Fibroblast of upper back skin (primary cell): ENCODE measurements around the gene C1orf21.
A peak's percentile ranks its signal among the peaks of the same experiment; 100 is the strongest.

Source experiments
- DNase-seq: peaks from one replicate; pipeline ENCODE4 v3.0.0-alpha.2; 2013

Gene C1orf21

DNA sequence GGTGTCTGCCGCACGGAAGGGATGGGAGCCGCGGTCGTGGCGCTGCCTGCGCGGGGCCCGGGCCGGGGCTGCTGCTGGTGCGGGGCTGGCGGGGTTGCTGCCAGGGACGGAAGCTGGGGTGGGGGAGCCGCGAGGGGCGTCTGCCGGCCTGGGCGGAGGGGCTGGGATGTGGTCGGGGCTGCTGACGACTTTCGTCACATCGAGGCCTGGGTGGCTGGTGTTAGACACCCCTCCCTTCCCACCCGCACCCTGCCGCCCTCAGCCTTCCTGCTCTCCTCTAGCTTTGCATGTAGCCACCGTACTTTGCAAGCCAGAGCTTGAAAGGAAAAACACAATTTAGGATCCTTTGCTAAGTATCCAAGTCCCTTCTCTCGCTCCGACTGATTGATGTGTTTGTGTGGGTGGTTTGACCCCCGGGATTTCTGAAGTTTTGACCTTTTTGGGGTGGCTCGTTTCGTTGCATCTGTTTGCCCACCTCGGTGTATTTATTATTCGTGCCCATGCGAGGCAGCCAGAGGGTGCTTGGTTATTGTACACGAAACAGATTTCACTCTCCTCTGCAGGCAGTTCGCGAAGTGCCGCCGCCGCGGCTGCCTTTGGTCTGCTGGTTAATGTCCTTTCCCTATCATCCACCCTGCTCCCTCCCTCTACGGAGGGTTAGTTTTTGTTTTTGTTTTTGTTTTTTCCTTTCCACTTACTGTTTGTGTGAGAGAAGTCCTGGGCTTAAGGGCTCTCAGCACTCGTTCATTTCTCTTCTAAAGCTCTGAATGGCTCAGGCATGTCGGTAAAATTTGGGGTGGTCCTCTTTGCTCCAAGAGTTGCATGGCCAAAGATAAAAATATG is 868 bp downstream of the C1orf21 start:
- DNase-seq, result no peak

DNA sequence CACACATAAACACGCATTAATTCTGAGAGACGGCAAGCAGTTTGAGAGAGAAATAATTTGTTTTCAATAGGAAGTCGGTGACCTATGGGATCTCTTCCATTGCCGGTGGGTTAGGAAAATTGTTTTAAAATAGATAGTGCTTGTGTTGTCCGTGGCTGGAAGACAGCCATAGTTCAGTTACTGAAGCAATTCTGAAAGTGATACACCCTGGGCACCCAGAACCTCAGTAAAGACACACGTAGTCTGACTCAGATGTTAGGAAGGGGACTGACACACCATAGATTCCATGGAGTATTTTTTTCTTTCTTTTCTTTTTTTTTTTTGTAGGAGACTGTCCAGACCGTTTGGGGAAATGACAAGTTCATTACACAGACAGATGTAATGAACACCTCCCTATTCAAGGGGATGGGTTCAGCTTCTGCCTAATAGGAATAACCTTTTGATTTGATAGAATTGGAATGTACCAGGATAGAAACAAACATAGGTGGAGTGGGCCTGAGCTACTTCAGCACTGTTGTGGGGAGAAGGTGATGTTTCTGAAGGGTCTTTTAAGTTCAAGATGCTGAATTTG is 1.6 kb downstream of the C1orf21 start:
- DNase-seq, result peak; percentile 87

DNA sequence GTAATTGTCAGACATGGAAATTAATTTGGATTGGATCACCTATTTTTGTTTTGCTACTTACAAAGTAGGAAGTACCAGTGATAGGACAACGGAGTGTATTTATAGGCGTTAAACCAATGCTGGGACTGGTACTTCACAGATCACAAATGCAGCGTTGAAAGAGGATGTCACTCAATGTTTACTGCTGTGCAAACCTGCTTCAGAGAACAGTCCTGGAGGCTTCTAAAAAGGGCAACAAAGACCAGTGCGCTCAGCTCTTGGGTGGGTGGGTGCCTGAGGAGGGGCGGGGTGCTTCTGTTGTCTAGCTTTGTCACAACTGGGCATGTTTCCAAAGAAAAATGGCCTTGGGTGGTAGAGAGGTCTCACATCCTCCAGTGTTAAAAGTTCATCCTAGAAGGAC is 2.1 kb downstream of the C1orf21 start:
- DNase-seq, result no peak

DNA sequence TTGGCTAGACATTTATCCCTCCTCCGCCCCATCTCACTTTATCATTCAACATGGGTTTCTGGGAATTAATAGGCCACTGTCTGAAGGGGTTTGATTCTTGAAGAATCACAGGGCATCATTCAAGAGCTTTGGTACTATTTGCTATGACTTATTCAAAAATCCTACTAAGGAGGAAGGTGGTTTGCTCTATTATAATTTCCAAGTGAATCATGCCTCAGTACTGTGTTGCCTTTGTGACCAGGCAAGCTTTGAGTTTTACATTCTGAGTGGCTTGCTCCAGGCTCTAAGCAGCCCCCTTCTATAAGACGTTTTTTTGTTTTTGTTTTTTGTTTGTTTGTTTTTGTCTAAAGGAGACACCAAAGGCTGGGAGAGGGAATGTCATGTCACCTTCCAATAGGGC is 2.6 kb downstream of the C1orf21 start:
- no peak for DNase-seq

DNA sequence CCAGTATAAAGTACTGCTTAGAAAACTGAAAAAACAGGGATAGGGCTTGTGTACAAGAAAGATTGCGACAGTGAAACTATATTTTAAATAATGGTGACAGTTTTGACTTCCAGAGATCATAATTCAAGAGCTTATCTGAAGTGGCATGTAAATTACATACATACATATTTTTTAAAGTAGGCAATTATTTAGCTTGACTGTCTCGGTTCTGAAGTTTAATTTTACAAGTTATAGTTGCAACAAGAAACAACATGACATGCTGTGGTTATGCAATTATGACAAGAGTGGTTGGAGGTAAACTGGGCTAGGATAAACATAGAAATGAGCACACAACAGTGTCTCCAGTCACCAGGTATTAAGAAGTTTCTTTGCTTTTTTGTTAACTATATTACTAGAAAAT is 4.1 kb downstream of the C1orf21 start:
- peak; percentile 45 for DNase-seq

DNA sequence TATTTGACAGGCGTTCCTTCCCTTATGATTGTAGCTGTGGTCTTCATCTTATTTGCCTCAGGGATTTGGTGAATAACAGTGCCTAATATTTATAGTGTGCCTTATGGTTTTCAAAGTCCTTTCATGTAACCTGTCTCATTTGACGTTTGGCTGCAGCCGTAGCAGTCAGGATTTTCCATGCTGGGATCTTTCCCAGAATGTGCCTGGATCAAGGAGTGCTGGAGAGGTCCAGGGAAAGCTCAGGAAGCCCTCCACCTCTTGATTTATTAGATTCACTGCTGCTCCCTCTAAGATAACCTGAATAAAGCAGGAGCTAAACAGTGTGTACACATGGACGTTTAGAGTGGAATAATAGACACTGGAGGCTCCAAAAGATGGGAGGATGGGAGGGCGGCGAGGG is 5.2 kb downstream of the C1orf21 start:
- DNase-seq, result no peak

DNA sequence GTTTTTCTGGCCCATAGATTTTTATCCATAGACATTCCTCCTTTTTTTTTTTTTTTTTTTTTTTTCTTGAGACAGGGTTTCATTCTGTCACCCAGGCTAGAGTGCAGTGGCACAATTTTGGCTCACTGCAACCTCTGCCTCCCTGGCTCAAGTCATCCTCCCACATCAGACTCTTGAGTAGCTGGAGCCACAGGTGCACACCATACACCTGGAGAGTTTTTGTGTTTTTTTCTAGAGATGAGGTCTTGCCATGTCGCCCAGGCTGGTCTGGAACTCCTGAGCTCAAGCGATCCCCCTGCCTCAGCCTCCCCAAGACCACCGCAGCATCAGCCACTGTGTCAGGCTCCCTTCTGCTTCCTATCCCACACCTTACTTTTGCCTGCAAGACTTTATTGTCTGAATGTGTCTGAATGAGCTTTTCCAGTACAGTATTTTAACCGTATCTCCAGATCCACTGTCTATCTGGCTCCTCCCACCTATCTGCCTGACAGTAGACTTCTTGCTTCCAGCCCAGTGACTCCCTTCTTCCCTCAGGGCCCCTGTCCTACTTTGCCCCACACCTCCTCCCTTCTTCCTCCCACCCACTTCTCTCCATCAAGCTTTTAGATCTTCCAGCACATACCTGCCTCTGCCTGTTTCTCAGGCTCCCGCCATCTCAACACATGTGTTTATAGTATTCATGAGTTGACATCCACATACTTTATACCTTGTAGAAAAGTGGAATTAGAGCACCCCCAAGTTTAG is 6.1 kb downstream of the C1orf21 start:
- no peak for DNase-seq

DNA sequence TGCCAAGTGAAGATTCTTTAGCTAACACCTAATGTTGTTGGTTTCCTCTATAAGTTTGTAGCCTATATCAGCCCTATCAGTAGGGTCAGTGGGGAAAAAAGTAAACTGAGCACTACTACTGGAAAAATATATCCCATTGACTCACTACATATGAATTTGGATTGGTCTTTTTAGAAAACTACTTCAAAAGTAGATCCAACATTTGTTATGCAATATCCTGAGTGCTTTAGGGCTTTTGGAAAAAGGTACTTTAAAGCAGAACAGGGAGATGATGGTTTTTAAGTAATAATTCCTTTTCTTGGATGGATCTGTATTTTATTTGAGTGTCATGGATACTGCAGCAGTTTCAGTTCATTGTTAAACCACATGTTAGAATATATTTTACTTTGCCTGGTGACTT is 7.1 kb downstream of the C1orf21 start:
- DNase-seq, result peak; percentile 27

DNA sequence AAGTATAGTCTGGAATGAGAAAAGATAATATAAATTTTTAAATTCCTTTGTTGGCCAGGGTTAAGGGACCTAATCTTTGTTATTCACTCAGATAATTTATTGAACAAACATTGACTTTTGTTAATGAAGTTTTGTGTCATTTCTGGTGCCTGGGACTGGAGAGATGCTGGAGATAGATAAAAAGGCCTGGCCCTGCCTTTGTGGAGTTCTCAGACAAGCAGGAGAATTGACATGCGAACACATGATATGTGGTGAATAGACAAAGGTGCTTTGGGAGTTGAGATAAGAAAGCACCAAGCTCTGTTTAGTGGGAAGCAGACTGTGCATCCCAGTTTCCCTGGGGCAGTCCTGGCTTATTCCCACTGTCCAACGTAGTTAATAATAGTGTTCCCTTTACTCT is 8.5 kb downstream of the C1orf21 start:
- DNase-seq, result no peak

DNA sequence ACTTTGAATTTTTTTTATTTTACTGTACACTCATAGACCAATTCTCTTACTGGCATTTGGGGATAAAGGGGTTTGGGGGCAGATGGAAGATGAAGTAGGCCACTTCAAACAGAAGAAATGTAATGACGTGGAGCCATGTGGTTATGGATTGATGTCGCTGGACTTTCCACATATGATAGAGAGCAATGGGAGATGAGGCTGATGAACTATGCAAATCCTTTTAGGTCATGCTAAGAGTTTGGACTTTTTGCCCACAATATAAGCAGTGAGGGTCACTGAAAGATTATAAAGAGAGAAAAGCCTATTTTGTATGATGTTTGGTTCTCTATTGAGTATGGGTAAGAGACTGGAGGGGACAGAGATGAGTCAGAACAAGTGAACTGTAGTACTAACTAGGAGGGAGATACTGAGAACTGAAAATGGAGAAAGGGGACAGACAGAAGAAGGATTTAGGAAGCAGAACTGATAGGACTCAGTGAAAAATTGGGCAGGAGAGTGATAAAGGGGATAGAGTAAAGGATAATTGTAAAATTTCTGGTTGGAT is 9.2 kb downstream of the C1orf21 start:
- DNase-seq, result no peak

DNA sequence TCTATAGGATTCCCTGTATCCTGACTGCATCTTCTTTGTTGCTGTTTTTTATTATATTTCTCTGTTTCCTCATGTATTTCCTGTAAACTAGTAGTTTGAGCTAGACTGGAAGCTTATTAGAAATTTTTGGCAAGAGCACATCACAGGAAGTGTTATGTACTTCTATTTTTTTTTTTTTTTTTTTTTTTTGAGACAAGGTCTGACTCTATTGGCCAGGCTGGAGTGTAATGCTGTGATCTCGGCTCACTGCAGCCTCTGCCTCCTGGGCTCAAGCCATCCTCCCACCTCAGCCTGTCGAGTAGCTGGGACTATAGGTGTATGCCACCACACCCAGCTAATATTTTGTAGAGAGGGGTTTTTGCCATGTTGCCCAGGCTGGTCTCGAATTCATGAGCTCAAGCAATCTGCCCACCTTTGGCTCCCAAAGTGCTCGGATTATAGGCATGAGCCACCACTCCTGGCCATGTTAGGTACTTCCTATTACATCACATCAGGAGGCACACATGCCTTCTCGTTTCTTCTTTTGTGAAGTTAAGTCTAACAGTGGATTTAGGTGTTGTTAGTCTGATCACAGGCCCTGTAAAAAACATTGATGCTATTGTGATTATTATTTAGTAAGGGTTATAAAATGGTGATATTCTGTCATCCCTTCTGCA is 12.5 kb downstream of the C1orf21 start:
- no peak for DNase-seq

DNA sequence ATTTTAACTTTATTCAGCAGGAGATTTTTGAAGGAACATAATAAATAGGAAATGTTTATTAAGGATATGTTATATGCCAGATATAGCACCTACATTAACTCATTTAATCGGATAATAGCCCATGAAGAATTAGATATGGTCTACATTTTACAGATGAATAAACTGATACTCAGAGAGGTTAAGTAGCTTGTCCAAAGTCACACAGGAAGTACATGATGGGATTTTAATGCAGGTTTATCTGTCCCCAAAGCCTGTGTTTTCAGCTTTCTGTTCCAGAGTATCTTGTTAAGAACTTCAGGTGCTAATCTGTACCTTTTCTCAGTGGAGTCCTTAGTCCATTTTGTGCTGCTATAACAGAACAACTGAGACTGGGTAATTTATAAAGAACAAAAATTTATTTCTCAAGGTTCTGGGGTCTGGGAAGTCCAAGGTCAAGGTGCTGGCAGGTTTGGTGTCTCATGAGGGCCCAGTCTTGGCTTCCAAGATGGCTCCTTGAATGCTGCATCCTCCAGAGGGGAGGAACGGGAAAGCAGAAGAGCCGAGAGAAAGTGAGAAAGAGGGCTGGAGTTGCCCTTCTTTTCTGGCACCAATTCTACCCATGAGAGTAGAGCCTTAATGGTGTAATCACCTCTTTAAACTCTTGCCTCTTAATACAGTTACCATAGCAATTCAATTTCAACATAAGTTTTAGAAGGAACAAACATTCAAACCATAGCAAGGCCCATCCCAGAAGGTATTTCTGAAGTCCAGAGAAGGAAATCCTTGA is 17.3 kb downstream of the C1orf21 start:
- DNase-seq, result no peak

DNA sequence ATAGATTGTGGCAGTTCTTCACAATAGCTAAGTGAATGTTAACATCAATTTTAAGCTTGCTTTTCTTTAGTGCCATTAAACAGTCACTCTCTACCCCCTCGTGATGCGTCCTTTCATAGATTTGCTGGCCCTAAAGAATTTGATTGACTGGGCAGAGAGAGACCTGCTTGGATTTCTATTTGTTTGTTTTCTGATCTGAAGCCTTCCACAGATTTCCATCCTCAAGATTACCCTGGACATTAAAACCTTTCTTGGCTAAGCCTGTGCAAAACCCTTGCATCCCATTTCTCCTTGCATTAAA is 17.8 kb downstream of the C1orf21 start:
- no peak for DNase-seq

DNA sequence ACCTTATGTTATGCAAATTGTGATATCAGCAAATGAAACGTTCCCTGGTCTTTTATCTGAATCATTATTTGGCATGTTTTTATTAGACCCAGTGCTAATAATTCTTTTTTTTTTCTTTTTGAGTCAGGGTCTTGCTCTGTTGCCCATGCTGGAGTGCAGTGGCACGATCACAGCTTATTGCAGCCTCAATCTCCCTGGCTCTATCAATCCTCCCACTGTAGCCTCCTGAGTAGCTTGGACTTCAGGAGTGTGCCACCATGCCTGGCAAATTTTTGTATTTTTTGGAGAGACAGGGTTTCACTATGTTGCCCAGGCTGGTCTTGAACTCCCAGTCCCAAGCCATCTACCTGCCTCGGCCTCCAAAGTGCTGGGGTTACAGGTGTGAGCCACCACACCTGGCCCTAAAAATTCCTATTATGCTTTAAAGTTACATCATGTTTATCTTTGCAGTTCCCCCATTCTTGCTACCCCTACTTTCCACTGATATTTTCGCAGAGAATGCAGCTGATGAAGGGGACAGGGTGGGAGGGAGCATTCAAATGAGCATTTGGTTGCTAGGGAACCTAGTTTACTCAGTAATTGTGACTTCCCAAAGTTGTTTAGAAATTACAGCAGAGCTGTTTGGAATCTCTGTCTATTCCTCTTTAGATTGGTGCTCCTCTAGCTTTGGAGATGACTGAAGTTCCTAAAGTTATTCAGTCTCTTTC is 18.4 kb downstream of the C1orf21 start:
- DNase-seq, result no peak

DNA sequence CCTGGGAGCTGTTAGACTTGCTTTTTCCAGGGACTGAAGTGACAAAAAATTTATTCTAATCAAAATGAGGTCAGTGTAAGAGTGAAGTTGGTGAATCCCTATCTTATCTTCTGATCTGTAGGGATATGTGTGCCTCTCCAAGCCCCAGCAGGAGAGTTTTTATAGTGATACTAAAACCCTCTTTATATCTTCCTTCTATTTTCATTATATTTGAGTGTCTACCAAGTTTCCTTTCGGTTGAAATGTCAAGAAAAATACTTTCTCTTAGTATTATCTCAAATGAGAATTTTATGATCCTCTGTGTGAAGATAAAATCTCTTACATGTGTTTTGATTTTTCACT is 18.9 kb downstream of the C1orf21 start:
- DNase-seq, result no peak

DNA sequence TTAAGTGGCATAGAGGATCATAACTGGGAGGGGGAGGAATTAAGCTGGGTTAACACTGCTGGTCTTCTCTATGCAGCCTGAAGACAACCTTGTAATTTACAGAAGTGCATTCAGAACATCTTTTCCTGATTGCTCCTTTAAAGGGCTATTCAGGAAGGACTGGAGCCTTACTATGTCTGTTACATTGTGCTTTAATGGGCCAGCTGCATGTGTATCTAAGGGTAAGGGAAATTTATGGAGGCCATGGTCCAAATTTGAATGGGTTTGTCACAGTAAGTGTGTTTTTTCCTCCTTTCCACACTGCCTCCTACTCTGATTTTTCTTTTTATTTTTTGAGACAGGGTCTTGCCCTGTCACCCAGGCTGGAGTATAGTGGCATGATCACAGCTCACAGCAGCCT is 19.6 kb downstream of the C1orf21 start:
- no peak for DNase-seq

DNA sequence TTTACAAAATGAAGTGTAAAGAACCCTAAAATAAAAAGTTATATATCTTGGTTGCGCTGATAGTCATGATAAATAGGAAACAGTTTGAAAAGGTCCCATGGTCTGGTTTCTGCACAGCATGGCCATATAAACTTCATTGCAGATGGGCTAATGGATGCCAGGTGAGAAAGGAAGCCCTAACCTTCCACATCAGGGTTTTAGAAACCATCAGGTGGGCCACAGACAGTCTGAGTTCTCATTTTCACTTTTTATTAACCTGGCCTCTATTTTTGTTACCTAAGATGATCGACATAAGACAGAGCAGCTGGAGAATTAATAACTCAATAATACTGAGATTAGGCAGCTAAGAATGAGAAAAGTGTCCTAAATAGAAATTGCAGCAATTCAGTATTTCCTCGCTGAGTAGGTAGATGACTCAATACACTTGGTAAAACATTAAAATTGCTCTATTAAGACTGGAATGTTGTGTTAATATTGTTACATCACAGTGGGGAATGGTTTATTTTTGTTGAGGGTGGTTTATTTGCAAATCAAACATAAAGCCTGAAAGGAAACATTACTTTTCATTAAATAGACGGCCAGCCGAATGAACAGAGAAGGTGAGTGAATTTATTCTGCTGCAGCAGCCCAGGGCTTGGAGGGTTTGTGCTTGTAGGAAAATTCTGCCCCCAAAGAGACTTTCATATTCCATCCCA is 21.1 kb downstream of the C1orf21 start:
- no peak for DNase-seq

DNA sequence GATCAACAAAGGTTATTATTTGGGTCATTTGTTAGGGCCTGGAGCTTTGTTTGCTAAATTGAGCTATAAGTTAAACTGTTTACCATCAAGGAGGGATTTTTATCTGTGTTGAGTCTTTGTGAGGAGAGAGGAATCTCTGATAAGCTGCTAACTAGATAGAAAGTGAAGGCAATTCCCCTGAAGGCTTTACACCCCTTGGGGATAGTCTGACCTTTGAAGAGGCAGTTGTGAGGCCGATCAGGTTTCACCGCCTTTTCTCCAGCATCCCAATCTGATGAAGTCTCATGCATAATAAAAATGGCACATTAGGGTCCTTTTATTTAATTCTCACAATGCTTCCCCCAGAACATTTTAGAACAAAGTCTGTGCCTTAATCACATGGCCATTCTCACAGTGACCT is 21.8 kb downstream of the C1orf21 start:
- no peak for DNase-seq

DNA sequence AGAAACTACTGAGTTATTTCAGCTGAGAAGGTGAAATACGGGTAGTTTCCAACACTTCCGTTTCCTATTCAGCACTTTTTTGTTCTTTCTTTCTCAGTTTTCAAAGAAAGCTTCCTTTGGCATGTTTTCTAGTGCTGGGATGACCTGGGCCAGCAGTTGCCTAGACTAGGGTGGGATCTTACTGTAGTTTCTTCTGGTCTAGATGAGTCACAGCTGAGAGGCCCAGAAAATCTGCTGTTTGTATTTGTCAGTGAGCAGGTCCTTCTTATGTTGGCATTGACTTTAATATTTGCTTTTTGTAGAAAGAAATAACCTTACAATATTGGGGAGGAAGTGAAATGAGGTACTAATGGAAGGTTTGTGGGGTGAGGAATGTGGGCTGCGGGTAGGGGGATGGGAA is 22.2 kb downstream of the C1orf21 start:
- no peak for DNase-seq

DNA sequence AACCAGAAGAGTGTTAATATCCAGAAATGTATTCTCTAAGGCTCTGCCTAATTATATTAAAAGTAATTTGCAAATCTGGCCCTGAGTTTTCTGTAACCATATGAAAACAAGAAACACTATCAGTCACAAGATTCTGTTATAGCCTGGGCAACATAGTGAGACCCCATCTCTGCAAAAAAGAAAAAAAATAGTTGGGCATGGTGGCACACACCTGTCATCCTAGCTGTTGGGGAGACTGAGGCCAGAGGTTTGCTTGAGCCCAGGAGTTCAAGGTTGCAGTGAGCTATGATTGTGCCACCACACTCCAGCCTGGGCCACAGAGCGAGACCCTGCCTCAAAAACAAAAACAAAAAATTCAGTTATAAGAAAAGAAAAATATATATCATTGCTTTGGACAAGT is 25.6 kb downstream of the C1orf21 start:
- no peak for DNase-seq

DNA sequence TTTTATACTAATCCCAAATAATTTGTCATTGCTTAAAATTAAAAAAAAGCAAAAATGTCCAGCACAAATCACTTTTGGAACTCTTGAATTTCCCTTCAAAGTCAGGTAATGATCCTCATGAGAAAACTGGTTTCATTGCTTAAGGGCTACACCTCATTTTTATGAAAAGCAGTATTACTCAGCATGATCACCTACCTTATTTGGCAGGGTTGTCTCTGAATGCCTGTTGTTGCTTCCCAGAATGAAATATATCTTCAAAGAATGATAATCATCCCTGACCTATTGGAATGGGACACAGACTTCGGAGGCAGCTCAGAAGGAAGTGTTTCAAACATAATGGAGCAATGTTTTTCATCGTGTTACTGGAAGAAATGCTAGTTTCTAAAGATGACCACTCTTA is 29.7 kb downstream of the C1orf21 start:
- peak; percentile 51 for DNase-seq

DNA sequence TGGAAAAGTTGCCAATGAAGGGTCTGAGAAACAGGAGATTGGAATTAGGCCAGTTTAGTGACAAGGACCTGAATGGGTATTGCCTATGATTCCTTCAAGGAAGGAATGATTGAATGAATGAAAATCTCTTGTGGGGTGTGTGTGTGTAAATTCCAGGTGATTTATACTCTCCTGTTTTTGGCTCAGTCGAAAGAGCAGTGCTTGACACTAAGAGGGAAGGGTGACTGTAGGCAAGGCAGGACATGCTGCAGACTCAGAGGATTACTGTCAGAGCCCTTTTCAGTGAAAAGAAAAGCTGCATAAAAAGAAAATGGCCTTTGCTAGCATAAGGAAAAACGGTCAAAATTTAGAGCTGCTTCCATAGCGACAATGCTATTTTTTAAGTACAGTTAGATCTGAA is 30.1 kb downstream of the C1orf21 start:
- DNase-seq, result no peak
